HL-60 (cell line): ENCODE measurements around the gene ALG3.

Source experiments
- DNase-seq, 2 experiments: peaks; one replicate each; pipeline ENCODE4 v3.0.0-alpha.2; 2010 to 2020; ENCODE audit warnings: low read depth in 1 of 2, low spot score in 1 of 2
- H3K27ac ChIP-seq: fragments of 250-450 bp; sonication (Bioruptor Pico); replicated peaks from 2 replicates; pipeline ENCODE4 v1.5.1; 2020; ENCODE audit warnings: mild to moderate bottlenecking, moderate library complexity
- H3K27me3 ChIP-seq: fragments of 250-450 bp; sonication (Bioruptor Pico); 2 replicates; pipeline ENCODE4 v1.5.1; 2021; ENCODE audit warnings: mild to moderate bottlenecking, moderate library complexity; ENCODE audit not compliant: insufficient read depth, poor library complexity, severe bottlenecking
- H3K4me3 ChIP-seq: replicated peaks from 2 replicates; pipeline ENCODE4 v1.5.1; 2011; ENCODE audit warnings: mild to moderate bottlenecking, control low read depth, low read length; ENCODE audit not compliant: insufficient read depth
- CTCF ChIP-seq: IDR thresholded peaks from one replicate; pipeline ENCODE4 v1.5.1; 2011; ENCODE audit warnings: low read length, control low read depth, inconsistent platforms; ENCODE audit not compliant: insufficient read depth
- GABPA ChIP-seq: IDR thresholded peaks from 2 replicates; pipeline ENCODE4 v1.6.1; 2012; ENCODE audit warnings: low read depth
- POLR2AphosphoS5 ChIP-seq: IDR thresholded peaks from 2 replicates; pipeline ENCODE4 v1.6.1; 2012; ENCODE audit warnings: low read depth
- REST ChIP-seq: IDR thresholded peaks from 2 replicates; pipeline ENCODE4 v1.6.1; 2012; ENCODE audit warnings: low read depth; ENCODE audit not compliant: insufficient replicate concordance
- SPI1 ChIP-seq: IDR thresholded peaks from 2 replicates; pipeline ENCODE4 v1.6.1; 2012; ENCODE audit warnings: low read depth, mild to moderate bottlenecking, borderline replicate concordance

ALG3 gene

DNA sequence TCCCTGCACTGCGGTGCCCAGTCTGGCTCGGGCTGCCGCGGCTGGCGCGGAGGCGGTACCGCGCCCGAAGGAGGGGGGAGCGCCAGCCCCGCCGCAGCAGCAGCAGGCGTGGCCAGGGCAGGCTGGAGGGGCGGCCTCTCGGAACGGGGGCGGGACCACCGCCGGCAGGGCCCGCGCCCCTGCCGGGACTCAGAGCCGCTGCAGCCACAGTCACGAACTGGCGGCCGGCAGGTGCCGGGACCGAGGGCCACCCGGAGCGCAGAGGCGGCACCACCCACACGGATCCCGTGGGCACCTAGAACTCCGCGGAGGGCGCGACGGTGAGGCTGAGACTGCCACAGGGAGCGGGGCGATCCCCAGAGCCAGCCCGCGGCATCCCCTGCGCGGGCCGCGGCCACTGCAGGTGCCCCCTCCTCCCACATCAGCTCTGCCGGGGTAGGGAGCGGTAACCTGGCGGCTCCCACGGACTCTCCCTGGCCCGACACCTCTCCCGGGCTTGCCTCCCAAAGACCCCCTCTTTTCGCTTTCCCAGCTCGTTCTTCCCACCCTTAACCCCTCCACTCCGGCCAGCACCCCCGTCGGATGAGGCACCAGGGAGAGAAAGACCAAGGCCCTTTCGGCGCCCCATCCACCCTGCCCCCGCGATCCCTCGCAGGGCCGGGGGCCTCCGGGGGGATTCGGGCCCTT lies 19.2 kb downstream of the ALG3 start, which contains the start of gene VWA5B2:
Gene VWA5B2 (plus strand): TSS at position 192 of the 687 bp plus-strand sequence. CDS start 944 bp downstream, outside the sequence.
- peaks cover 42% of the 10 kb centered on the region for H3K27me3 ChIP-seq
- TF ChIP-seq CTCF (no peak), REST (no peak), GABPA (no peak), SPI1 (no peak), POLR2AphosphoS5 (no peak)
- no peak within 1 kb of the TSS for H3K27ac ChIP-seq
- no peak for DNase-seq
- no peak within 1 kb of the TSS for H3K4me3 ChIP-seq

GRCh38 chr3:184228376-184229137 lies 20.2 kb downstream of the ALG3 start:
- DNase-seq: no peak
- H3K4me3 ChIP-seq: no peak overlapping the region
- TF ChIP-seq CTCF (no peak), REST (no peak), SPI1 (no peak), GABPA (no peak), POLR2AphosphoS5 (no peak)
- no peak overlapping the region for H3K27ac ChIP-seq
- H3K27me3 ChIP-seq: peaks cover 47% of the 10 kb centered on the region

DNA sequence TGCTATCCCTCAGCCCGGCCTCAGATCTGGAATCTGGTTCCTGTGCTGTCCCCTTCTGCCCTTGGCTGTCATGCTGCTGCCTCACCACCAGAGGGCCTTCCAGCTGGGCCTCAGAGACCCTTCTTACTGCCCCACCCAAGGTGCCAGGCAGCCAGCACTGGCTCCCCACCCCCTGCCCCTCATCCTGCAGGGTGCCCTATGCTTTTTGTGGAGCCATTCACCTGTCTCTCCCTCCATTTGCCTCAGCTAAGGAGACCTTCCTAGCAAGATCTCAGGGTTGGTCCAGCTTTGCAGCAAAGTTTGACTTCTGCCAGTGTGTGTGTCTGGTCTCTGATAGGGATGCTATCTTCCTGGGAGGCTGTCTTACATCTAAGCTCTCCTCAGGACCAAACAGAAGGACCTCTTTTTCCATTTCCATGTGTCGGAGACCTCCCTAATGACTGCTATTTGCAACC lies 21.3 kb downstream of the ALG3 start:
- Histone ChIP-seq H3K4me3 (no peak overlapping the region), H3K27ac (no peak overlapping the region), H3K27me3 (peaks cover 43% of the 10 kb centered on the region)
- peak; percentile 89 for TF ChIP-seq CTCF
- TF ChIP-seq POLR2AphosphoS5: no peak
- peak in 1 of 2 experiments; percentile 24 for DNase-seq
